Progenitor cell of endocrine pancreas (in vitro differentiated cells): ENCODE results near the gene CEACAM1. TPM values are rescaled to one million over a fixed set of nuclear protein-coding genes. Genes with fewer than 3 reads are reported as not detected.

Experiments
- DNase-seq: peaks from one replicate; pipeline ENCODE4 v3.0.0; 2021; ENCODE audit warnings: low spot score; ENCODE audit not compliant: unreplicated experiment
- H3K27ac Mint-ChIP-seq: 2 replicates; pipeline ENCODE4 v1.8.0; 2021; ENCODE audit warnings: mild to moderate bottlenecking, moderate library complexity, mixed read lengths
- H3K27me3 Mint-ChIP-seq: 2 replicates; pipeline ENCODE4 v1.8.0; 2021; ENCODE audit warnings: mixed read lengths
- H3K36me3 Mint-ChIP-seq: 2 replicates; pipeline ENCODE4 v1.8.0; 2022; ENCODE audit warnings: mixed read lengths; ENCODE audit not compliant: insufficient read depth
- H3K4me1 Mint-ChIP-seq: 2 replicates; pipeline ENCODE4 v1.8.0; 2021; ENCODE audit warnings: low read depth, mixed read lengths
- H3K4me3 Mint-ChIP-seq: 2 replicates; pipeline ENCODE4 v1.8.0; 2021; ENCODE audit warnings: low read depth, mild to moderate bottlenecking, moderate library complexity, mixed read lengths
- H3K9me3 Mint-ChIP-seq: 2 replicates; pipeline ENCODE4 v1.8.0; 2021; ENCODE audit warnings: low read depth, mixed read lengths
- total RNA-seq: library from RNA; stranded (reverse); gene quantifications from 2 replicates; pipeline ENCODE4 v1.2.1, GENCODE V29; 2021
- TF ChIP-seq, protein P1 (sequence below): fragments of 200-600 bp; sonication (generic); IDR thresholded peaks from one replicate; pipeline ENCODE4 v1.5.0; 2021; ENCODE audit warnings: antibody characterized with exemption, mild to moderate bottlenecking; ENCODE audit not compliant: unreplicated experiment

CEACAM1 gene
- total RNA-seq, 1 donor from 2014 or later = 0.69 TPM

DNA sequence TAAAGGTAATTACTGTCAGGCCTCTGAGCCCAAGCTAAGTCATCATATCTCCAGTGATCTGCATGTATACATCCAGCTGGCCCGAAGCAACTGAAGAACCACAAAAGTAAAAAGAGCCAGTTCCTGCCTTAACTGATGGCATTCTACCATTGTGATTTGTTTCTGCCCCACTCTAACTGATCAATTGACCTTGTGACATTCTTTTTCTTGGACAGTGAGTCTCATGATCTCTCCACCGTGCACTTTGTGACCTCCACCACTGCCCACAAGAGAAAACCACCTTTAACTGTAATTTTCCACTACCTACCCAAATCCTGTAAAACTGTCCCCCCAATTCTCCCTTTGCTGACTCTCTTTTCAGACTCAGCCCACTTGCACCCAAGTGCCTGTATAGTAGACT, 68.4 kb downstream of the CEACAM1 start:
- no peaks in the 10 kb centered on the region for H3K27me3 Mint-ChIP-seq
- H3K9me3 Mint-ChIP-seq = no peaks in the 10 kb centered on the region
- no peak for DNase-seq
- TF ChIP-seq, protein P1, sequence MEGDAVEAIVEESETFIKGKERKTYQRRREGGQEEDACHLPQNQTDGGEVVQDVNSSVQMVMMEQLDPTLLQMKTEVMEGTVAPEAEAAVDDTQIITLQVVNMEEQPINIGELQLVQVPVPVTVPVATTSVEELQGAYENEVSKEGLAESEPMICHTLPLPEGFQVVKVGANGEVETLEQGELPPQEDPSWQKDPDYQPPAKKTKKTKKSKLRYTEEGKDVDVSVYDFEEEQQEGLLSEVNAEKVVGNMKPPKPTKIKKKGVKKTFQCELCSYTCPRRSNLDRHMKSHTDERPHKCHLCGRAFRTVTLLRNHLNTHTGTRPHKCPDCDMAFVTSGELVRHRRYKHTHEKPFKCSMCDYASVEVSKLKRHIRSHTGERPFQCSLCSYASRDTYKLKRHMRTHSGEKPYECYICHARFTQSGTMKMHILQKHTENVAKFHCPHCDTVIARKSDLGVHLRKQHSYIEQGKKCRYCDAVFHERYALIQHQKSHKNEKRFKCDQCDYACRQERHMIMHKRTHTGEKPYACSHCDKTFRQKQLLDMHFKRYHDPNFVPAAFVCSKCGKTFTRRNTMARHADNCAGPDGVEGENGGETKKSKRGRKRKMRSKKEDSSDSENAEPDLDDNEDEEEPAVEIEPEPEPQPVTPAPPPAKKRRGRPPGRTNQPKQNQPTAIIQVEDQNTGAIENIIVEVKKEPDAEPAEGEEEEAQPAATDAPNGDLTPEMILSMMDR = no peak
- H3K4me3 Mint-ChIP-seq = no peak overlapping the region
- peaks cover 2% of the 10 kb centered on the region for H3K36me3 Mint-ChIP-seq
- no peak overlapping the region for H3K27ac Mint-ChIP-seq
- peaks cover 15% of the 10 kb centered on the region for H3K4me1 Mint-ChIP-seq

Other genes with a start within 250 kb of the CEACAM1 start
- 3.2 and 3.4 TPM in 2 replicates for gene PRR19, start 226.3 kb downstream of the CEACAM1 start, total RNA-seq
- gene PAFAH1B3, start 225.9 kb downstream of the CEACAM1 start, total RNA-seq = 144 and 157 TPM in 2 replicates
- gene TMEM145, start 215.2 kb downstream of the CEACAM1 start, total RNA-seq = 1.9 and 2.0 TPM in 2 replicates
- 51.9 and 61.7 TPM in 2 replicates for gene MEGF8, start 202.8 kb downstream of the CEACAM1 start, total RNA-seq
- gene CNFN, start 138.2 kb downstream of the CEACAM1 start, total RNA-seq = 2.8 and 2.9 TPM in 2 replicates
- 12.8 and 13.4 TPM in 2 replicates for gene LIPE, start 101.1 kb downstream of the CEACAM1 start, total RNA-seq
- gene CXCL17, start 85.5 kb downstream of the CEACAM1 start, total RNA-seq = 0.48 and 0.64 TPM in 2 replicates
- not detected in 2 replicates for gene CEACAM8, start 66.4 kb upstream of the CEACAM1 start, total RNA-seq
- not detected in 2 replicates for gene PSG3, start 212.0 kb upstream of the CEACAM1 start, total RNA-seq
- not detected in 2 replicates for gene PSG8, start 237.2 kb upstream of the CEACAM1 start, total RNA-seq